Loucy (cell line): ENCODE measurements around the gene MYO3B.

Experiments
- H2AFZ ChIP-seq: fragments of 200-600 bp; sonication (generic); 2 replicates; pipeline ENCODE4 v1.6.0; 2016; ENCODE audit warnings: antibody characterized with exemption, mild to moderate bottlenecking, low read length, moderate library complexity
- H3F3A ChIP-seq: fragments of 200-600 bp; 2 replicates; pipeline ENCODE4 v1.6.0; 2016; ENCODE audit warnings: antibody characterized with exemption, low read depth, mild to moderate bottlenecking
- H3K27me3 ChIP-seq: fragments of 200-600 bp; sonication (generic); 2 replicates; pipeline ENCODE4 v1.6.1; 2014; ENCODE audit warnings: low read length, mild to moderate bottlenecking; ENCODE audit not compliant: insufficient read depth, poor library complexity, severe bottlenecking
- H3K36me3 ChIP-seq: fragments of 200-600 bp; sonication (generic); 2 replicates; pipeline ENCODE4 v1.6.1; 2016; ENCODE audit warnings: low read length; ENCODE audit not compliant: insufficient read depth
- H3K4me1 ChIP-seq: fragments of 200-600 bp; sonication (generic); 2 replicates; pipeline ENCODE4 v1.5.1; 2014; ENCODE audit warnings: low read length, mild to moderate bottlenecking; ENCODE audit not compliant: insufficient read depth, poor library complexity, severe bottlenecking
- H3K4me2 ChIP-seq: fragments of 200-600 bp; sonication (generic); 2 replicates; pipeline ENCODE4 v1.6.0; 2014; ENCODE audit warnings: antibody characterized with exemption, low read length, low read depth, mild to moderate bottlenecking; ENCODE audit not compliant: poor library complexity, severe bottlenecking
- H3K4me3 ChIP-seq: fragments of 200-600 bp; sonication (generic); 2 replicates; pipeline ENCODE4 v1.5.1; 2014; ENCODE audit warnings: low read length, mild to moderate bottlenecking, mixed read lengths; ENCODE audit not compliant: poor library complexity, severe bottlenecking
- H3K79me2 ChIP-seq: fragments of 200-600 bp; sonication (generic); 2 replicates; pipeline ENCODE4 v1.6.1; 2014; ENCODE audit warnings: low read length; ENCODE audit not compliant: insufficient read depth
- H3K9ac ChIP-seq: fragments of 200-600 bp; sonication (generic); 2 replicates; pipeline ENCODE4 v1.6.0; 2014; ENCODE audit warnings: mild to moderate bottlenecking, low read depth, low read length, moderate library complexity; ENCODE audit not compliant: poor library complexity, severe bottlenecking
- H3K9me2 ChIP-seq: fragments of 200-600 bp; sonication (generic); replicated peaks from 2 replicates; pipeline ENCODE4 v1.6.1; 2016; ENCODE audit warnings: low read depth, low read length, mixed read lengths
- H3K9me3 ChIP-seq: fragments of 200-600 bp; sonication (generic); 2 replicates; pipeline ENCODE4 v1.6.1; 2014; ENCODE audit warnings: mild to moderate bottlenecking, antibody characterized with exemption, low read length, low read depth; ENCODE audit not compliant: insufficient read depth
- H4K20me1 ChIP-seq: fragments of 200-600 bp; sonication (generic); 2 replicates; pipeline ENCODE4 v1.6.0; 2014; ENCODE audit warnings: antibody characterized with exemption, low read length, mild to moderate bottlenecking; ENCODE audit not compliant: insufficient read depth, poor library complexity, severe bottlenecking
- CTCF ChIP-seq: fragments of 200-600 bp; sonication (generic); conservative IDR thresholded peaks from 2 replicates; pipeline ENCODE4 v1.5.1; 2014; ENCODE audit warnings: mild to moderate bottlenecking, antibody characterized with exemption, low read length
- EZH2phosphoT487 ChIP-seq: fragments of 200-600 bp; IDR thresholded peaks from 2 replicates; pipeline ENCODE4 v1.6.1; 2018; ENCODE audit warnings: antibody characterized with exemption, mild to moderate bottlenecking, moderate library complexity, borderline replicate concordance

MYO3B gene

GRCh38 chr2:170365003-170365402, 187.1 kb downstream of the MYO3B start:
- Histone ChIP-seq H3K4me2 (no peak overlapping the region), H3K4me1 (peaks cover 68% of the 10 kb centered on the region), H3K9me2 (no peaks in the 10 kb centered on the region), H2AFZ (no peak overlapping the region), H3K79me2 (no peaks in the 10 kb centered on the region), H4K20me1 (no peaks in the 10 kb centered on the region), H3K4me3 (no peak overlapping the region), H3K36me3 (no peaks in the 10 kb centered on the region), H3F3A (no peaks in the 10 kb centered on the region), H3K27me3 (no peaks in the 10 kb centered on the region), H3K9me3 (no peaks in the 10 kb centered on the region), H3K9ac (no peak overlapping the region)
- TF ChIP-seq CTCF: no peak
- TF ChIP-seq EZH2phosphoT487: no peak

GRCh38 chr2:170365686-170366085, 187.7 kb downstream of the MYO3B start:
- Histone ChIP-seq H3K79me2 (no peaks in the 10 kb centered on the region), H4K20me1 (no peaks in the 10 kb centered on the region), H3K4me2 (no peak overlapping the region), H3K4me1 (peaks cover 69% of the 10 kb centered on the region), H3F3A (no peaks in the 10 kb centered on the region), H3K9me3 (no peaks in the 10 kb centered on the region), H3K9me2 (no peaks in the 10 kb centered on the region), H3K36me3 (no peaks in the 10 kb centered on the region), H2AFZ (no peak overlapping the region), H3K9ac (no peak overlapping the region), H3K4me3 (no peak overlapping the region), H3K27me3 (no peaks in the 10 kb centered on the region)
- TF ChIP-seq CTCF (no peak), EZH2phosphoT487 (no peak)

- H3K9ac ChIP-seq: no peak overlapping the region
- no peaks in the 10 kb centered on the region for H3K9me3 ChIP-seq
- H3F3A ChIP-seq: peaks cover 4% of the 10 kb centered on the region; the same call in 1 of the 2 replicates
- peak overlapping the region; percentile 68 for H3K4me2 ChIP-seq
- H3K79me2 ChIP-seq: no peaks in the 10 kb centered on the region
- TF ChIP-seq EZH2phosphoT487 (no peak), CTCF (no peak)
- H3K36me3 ChIP-seq: no peaks in the 10 kb centered on the region
- no peaks in the 10 kb centered on the region for H3K9me2 ChIP-seq
- H4K20me1 ChIP-seq: no peaks in the 10 kb centered on the region
- H3K4me3 ChIP-seq: peak overlapping the region; percentile 56
- no peaks in the 10 kb centered on the region for H3K27me3 ChIP-seq
- peaks cover 57% of the 10 kb centered on the region for H3K4me1 ChIP-seq
- H2AFZ ChIP-seq: no peak overlapping the region
Measured at GRCh38 chr2:170368370-170368769, 190.4 kb downstream of the MYO3B start.
